Common myeloid progenitor, CD34-positive (primary cell): ENCODE data around the gene EPAS1.

Source experiments
- CTCF ChIA-PET: fragments of 350-600 bp; sonication (Branson Sonifier 250); formaldehyde crosslinking; loops from one replicate; lab custom pipeline; 2021; ENCODE audit warnings: antibody characterized with exemption; lab: Charles Lee
- POLR2A ChIA-PET: fragments of 350-600 bp; sonication (Branson Sonifier 250); formaldehyde crosslinking; loops from one replicate; lab custom pipeline; 2021; ENCODE audit warnings: antibody characterized with exemption; lab: Charles Lee
- DNase-seq, 3 donors: peaks; one replicate each; pipeline versions ENCODE4 v3.0.0 to v3.0.0-alpha.2; 2013
- H3K27ac ChIP-seq, 2 experiments: 1 replicate in 1 of 2; 2 replicates in 1 of 2; pipeline ENCODE4 v1.7.0; 2013; ENCODE audit warnings: inconsistent platforms in 2 of 2, low read length in 2 of 2, mild to moderate bottlenecking in 2 of 2, low read depth in 1 of 2, moderate library complexity in 1 of 2; ENCODE audit not compliant: severe bottlenecking in 2 of 2, insufficient read depth in 1 of 2, poor library complexity in 1 of 2
- H3K27me3 ChIP-seq, 5 experiments: replicated peaks in 2 of 5; 1 replicate in 3 of 5; 2 replicates in 2 of 5; pipeline versions ENCODE4 v1.6.1 to v1.7.0; 2013; ENCODE audit warnings: low read length in 4 of 5, mild to moderate bottlenecking in 2 of 5, moderate library complexity in 2 of 5, inconsistent platforms in 1 of 5; ENCODE audit not compliant: insufficient read depth in 5 of 5, control insufficient read depth in 4 of 5
- H3K36me3 ChIP-seq, 4 experiments: 1 replicate in 2 of 4; 2 replicates in 2 of 4; pipeline versions ENCODE4 v1.6.1 to v1.7.0; 2013; ENCODE audit warnings: low read length in 3 of 4, control low read depth in 1 of 4, mild to moderate bottlenecking in 1 of 4; ENCODE audit not compliant: control insufficient read depth in 4 of 4, insufficient read depth in 4 of 4
- H3K4me1 ChIP-seq, 4 experiments: 1 replicate in 3 of 4; 2 replicates in 1 of 4; pipeline versions ENCODE4 v1.6.1 to v1.7.1; 2013; ENCODE audit warnings: low read length in 3 of 4, mild to moderate bottlenecking in 3 of 4, control low read depth in 1 of 4, inconsistent platforms in 1 of 4, moderate library complexity in 1 of 4; ENCODE audit not compliant: control insufficient read depth in 4 of 4, insufficient read depth in 4 of 4; ENCODE audit errors: control extremely low read depth in 1 of 4
- H3K4me3 ChIP-seq, 7 experiments: 1 replicate in 4 of 7; 2 replicates in 3 of 7; pipeline versions ENCODE4 v1.5.1 to v1.7.0; 2013; ENCODE audit warnings: mild to moderate bottlenecking in 7 of 7, low read length in 6 of 7, moderate library complexity in 6 of 7, inconsistent platforms in 2 of 7, low read depth in 2 of 7, control low read depth in 1 of 7; ENCODE audit not compliant: insufficient read depth in 4 of 7, control insufficient read depth in 1 of 7; ENCODE audit errors: extremely low read depth in 1 of 7
- H3K9me3 ChIP-seq, 5 experiments: 1 replicate in 4 of 5; 2 replicates in 1 of 5; pipeline versions ENCODE4 v1.6.1 to v1.7.1; 2013; ENCODE audit warnings: low read length in 4 of 5, mild to moderate bottlenecking in 2 of 5, inconsistent platforms in 1 of 5, low read depth in 1 of 5, moderate library complexity in 1 of 5; ENCODE audit not compliant: control insufficient read depth in 4 of 5, insufficient read depth in 2 of 5; ENCODE audit errors: control extremely low read depth in 1 of 5
- WGBS: methylation state at CpG from one replicate; pipeline ENCODE4 v1.1.5; 2013; ENCODE audit not compliant: insufficient coverage; 5-methylcytosine and 5-hydroxymethylcytosine counted together

The EPAS1 gene

GRCh38 chr2:46387292-46387691 is 90.1 kb downstream of the EPAS1 start:
- H3K27ac ChIP-seq = no peak overlapping the region
- no peaks in the 10 kb centered on the region for H3K27me3 ChIP-seq
- ChIA-PET CTCF (interaction anchor here (2.2 kb wide), 1 partner anchor 17 kb away, joined by 7 read pairs; no protein-coding TSS in a partner anchor), POLR2A (no interaction called here)
- H3K4me1 ChIP-seq = peaks cover 2 to 33% (median 24%) of the 10 kb centered on the region in 4 experiments
- H3K36me3 ChIP-seq = no peaks in the 10 kb centered on the region
- H3K9me3 ChIP-seq = no peaks in the 10 kb centered on the region
- peak in 2 of 3 donors; percentile 38 to 47 for DNase-seq
- no CpG with 5 or more reads among the region's 3 CpGs for WGBS
- no peak overlapping the region for H3K4me3 ChIP-seq

- Histone ChIP-seq H3K9me3 (no peaks in the 10 kb centered on the region), H3K4me1 (peaks cover 2 to 33% (median 24%) of the 10 kb centered on the region in 4 experiments), H3K36me3 (no peaks in the 10 kb centered on the region), H3K27ac (no peak overlapping the region), H3K27me3 (no peaks in the 10 kb centered on the region), H3K4me3 (no peak overlapping the region)
- POLR2A ChIA-PET = no interaction called here
- 98% methylated on average over 5 of the region's 5 CpGs for WGBS
- CTCF ChIA-PET = interaction anchor here (2.2 kb wide), 1 partner anchor 18 kb away, joined by 7 read pairs; no protein-coding TSS in a partner anchor
- no peak for DNase-seq
Observed at GRCh38 chr2:46387886-46388515, 90.8 kb downstream of the EPAS1 start.

GRCh38 chr2:46388881-46389280 is 91.7 kb downstream of the EPAS1 start:
- ChIA-PET POLR2A (no interaction called here), CTCF (no interaction called here)
- no peaks in the 10 kb centered on the region for H3K9me3 ChIP-seq
- H3K27me3 ChIP-seq = no peaks in the 10 kb centered on the region
- H3K36me3 ChIP-seq = no peaks in the 10 kb centered on the region
- H3K4me1 ChIP-seq = peaks cover 2 to 33% (median 24%) of the 10 kb centered on the region in 4 experiments
- DNase-seq = no peak
- H3K27ac ChIP-seq = no peak overlapping the region
- 90% methylated on average over 5 of the region's 5 CpGs for WGBS
- no peak overlapping the region for H3K4me3 ChIP-seq

DNA sequence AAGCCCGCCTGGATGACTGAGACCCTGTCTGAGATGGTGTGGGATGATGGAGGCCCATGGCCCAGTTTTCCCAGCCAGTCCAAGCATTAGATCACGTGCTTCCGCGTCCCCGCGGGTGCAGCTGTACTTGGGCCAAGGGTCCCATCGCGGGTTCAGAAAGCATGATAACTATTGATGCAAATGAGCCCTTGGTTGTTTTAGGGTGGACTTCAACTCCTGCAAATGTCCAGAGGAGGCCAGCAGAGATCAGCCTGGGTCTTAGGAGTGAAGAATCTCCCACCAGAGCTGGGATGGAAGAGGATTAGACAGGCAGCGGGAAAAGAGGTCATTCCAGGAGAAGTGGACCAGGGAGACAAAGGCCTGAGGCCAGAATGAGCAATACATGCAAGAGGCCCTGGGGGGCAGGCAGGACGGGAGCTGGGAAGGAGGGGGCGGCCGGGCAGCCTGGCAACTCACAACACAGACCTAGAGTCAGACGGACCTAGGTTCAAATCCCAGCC is 92.3 kb downstream of the EPAS1 start:
- Histone ChIP-seq H3K4me1 (peaks cover 2 to 33% (median 24%) of the 10 kb centered on the region in 4 experiments), H3K4me3 (no peak overlapping the region), H3K27me3 (no peaks in the 10 kb centered on the region), H3K36me3 (no peaks in the 10 kb centered on the region), H3K9me3 (no peaks in the 10 kb centered on the region), H3K27ac (no peak overlapping the region)
- no peak for DNase-seq
- ChIA-PET CTCF (interaction anchor here (1.6 kb wide), 1 partner anchor 17 kb away, joined by 4 read pairs; no protein-coding TSS in a partner anchor), POLR2A (no interaction called here)
- 97% methylated on average over 13 of the region's 13 CpGs for WGBS

GRCh38 chr2:46390036-46390435 is 92.8 kb downstream of the EPAS1 start:
- Histone ChIP-seq H3K36me3 (no peaks in the 10 kb centered on the region), H3K27ac (no peak overlapping the region), H3K4me1 (peaks cover 2 to 33% (median 24%) of the 10 kb centered on the region in 4 experiments), H3K4me3 (no peak overlapping the region), H3K9me3 (no peaks in the 10 kb centered on the region), H3K27me3 (no peaks in the 10 kb centered on the region)
- DNase-seq = no peak
- POLR2A ChIA-PET = no interaction called here
- CTCF ChIA-PET = interaction anchor here (1.6 kb wide), 1 partner anchor 17 kb away, joined by 4 read pairs; no protein-coding TSS in a partner anchor
- 100% methylated on average over 2 of the region's 3 CpGs for WGBS

DNA sequence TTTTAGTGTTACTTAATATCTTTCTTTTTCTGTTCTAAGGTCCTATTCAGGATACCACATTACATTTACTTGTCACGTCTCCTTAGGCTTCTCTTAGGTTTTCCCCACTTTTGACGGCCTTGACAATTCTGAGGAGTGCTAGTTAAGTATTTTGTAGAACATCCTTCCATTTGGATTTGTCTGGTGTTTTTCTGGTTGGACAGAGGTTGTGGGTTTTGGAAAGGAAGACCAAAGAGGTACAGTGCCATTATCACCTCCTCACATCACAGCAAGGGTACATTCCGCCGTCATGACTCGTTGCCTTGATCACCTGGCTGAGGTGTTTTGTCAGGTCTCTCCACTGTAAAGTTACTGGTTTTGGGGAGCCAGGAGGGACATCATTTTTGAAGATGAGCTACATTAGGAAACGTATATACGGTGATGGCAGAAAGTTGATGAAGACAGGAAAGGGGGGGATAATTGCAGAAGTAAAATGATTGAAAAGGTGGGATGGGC is 93.7 kb downstream of the EPAS1 start:
- 99% methylated on average over 5 of the region's 7 CpGs for WGBS
- POLR2A ChIA-PET = no interaction called here
- Histone ChIP-seq H3K27ac (no peak overlapping the region), H3K4me3 (no peak overlapping the region), H3K9me3 (no peaks in the 10 kb centered on the region), H3K36me3 (no peaks in the 10 kb centered on the region), H3K4me1 (peaks cover 2 to 27% (median 18%) of the 10 kb centered on the region in 4 experiments), H3K27me3 (no peaks in the 10 kb centered on the region)
- no peak for DNase-seq
- CTCF ChIA-PET = interaction anchor here (1.6 kb wide), 1 partner anchor 16 kb away, joined by 4 read pairs; no protein-coding TSS in a partner anchor
